OCI-LY7 (cell line): ENCODE results near the gene MRPL50.

ENCODE experiments used
- CTCF ChIP-seq: fragments of 200-600 bp; sonication (generic); conservative IDR thresholded peaks from 2 replicates; pipeline ENCODE4 v1.5.1; 2014; ENCODE audit warnings: mild to moderate bottlenecking, antibody characterized with exemption, low read length, moderate library complexity, mixed read lengths
- EZH2phosphoT487 ChIP-seq: fragments of 200-600 bp; sonication (generic); IDR thresholded peaks from 2 replicates; pipeline ENCODE4 v1.6.1; 2018; ENCODE audit warnings: low read depth, borderline replicate concordance, mild to moderate bottlenecking, mixed run types, antibody characterized with exemption, low read length, moderate library complexity, mixed read lengths

- no peak for TF ChIP-seq EZH2phosphoT487
- no peak for TF ChIP-seq CTCF
Observed at GRCh38 chr9:101354765-101355708, 43.4 kb downstream of the MRPL50 start.
